Astrocyte (in vitro differentiated cells and primary cell): Measurements from ENCODE around the gene DENND11. TPM values are rescaled to one million over a fixed set of nuclear protein-coding genes. Genes with fewer than 3 reads are reported as not detected.

Experiments
- DNase-seq: peaks from one replicate; pipeline ENCODE4 v3.0.0-alpha.2; 2010; ENCODE audit warnings: low read depth
- FAIRE-seq: peaks from 2 replicates; lab custom pipeline; 2011; peaks lifted over from hg19 to GRCh38; lab: Jason Lieb, UNC
- H2AFZ ChIP-seq: 2 replicates; pipeline ENCODE4 v1.6.0; 2012; ENCODE audit warnings: low read depth, low read length, inconsistent platforms
- H3K27ac ChIP-seq: 2 replicates; pipeline ENCODE4 v1.5.1; 2011; ENCODE audit warnings: low read depth, low read length, inconsistent platforms
- H3K27me3 ChIP-seq: 2 replicates; pipeline ENCODE4 v1.6.0; 2011; ENCODE audit warnings: low read length, inconsistent platforms; ENCODE audit not compliant: insufficient read depth
- H3K36me3 ChIP-seq: 2 replicates; pipeline ENCODE4 v1.5.1; 2011; ENCODE audit warnings: low read length, inconsistent platforms; ENCODE audit not compliant: insufficient read depth
- H3K4me1 ChIP-seq: 2 replicates; pipeline ENCODE4 v1.5.1; 2011; ENCODE audit warnings: low read length, inconsistent platforms; ENCODE audit not compliant: insufficient read depth
- H3K4me2 ChIP-seq: 2 replicates; pipeline ENCODE4 v1.6.0; 2012; ENCODE audit warnings: low read length, inconsistent platforms
- H3K4me3 ChIP-seq: 2 replicates; pipeline ENCODE4 v1.5.1; 2011; ENCODE audit warnings: low read depth, mild to moderate bottlenecking, low read length, inconsistent platforms; ENCODE audit not compliant: insufficient read depth
- H3K79me2 ChIP-seq: 2 replicates; pipeline ENCODE4 v1.6.0; 2012; ENCODE audit warnings: mild to moderate bottlenecking, low read length, inconsistent platforms; ENCODE audit not compliant: insufficient read depth
- H3K9ac ChIP-seq: 2 replicates; pipeline ENCODE4 v1.6.0; 2012; ENCODE audit warnings: mild to moderate bottlenecking, low read length, inconsistent platforms
- H3K9me3 ChIP-seq: 2 replicates; pipeline ENCODE4 v1.5.1; 2012; ENCODE audit warnings: low read depth, mild to moderate bottlenecking, low read length, inconsistent platforms; ENCODE audit not compliant: insufficient read depth
- H4K20me1 ChIP-seq: 2 replicates; pipeline ENCODE4 v1.6.0; 2012; ENCODE audit warnings: low read length, inconsistent platforms; ENCODE audit not compliant: insufficient read depth
- H3K27ac Mint-ChIP-seq: one replicate; pipeline ENCODE4 v1.8.0; 2021; ENCODE audit warnings: mild to moderate bottlenecking, mixed read lengths; ENCODE audit not compliant: unreplicated experiment
- H3K27me3 Mint-ChIP-seq: one replicate; pipeline ENCODE4 v1.8.0; 2021; ENCODE audit warnings: low read depth, mixed read lengths; ENCODE audit not compliant: unreplicated experiment
- H3K36me3 Mint-ChIP-seq: one replicate; pipeline ENCODE4 v1.8.0; 2021; ENCODE audit warnings: low read depth, mixed read lengths; ENCODE audit not compliant: unreplicated experiment
- H3K4me1 Mint-ChIP-seq: one replicate; pipeline ENCODE4 v1.8.0; 2021; ENCODE audit warnings: low read depth, mixed read lengths; ENCODE audit not compliant: unreplicated experiment
- H3K4me3 Mint-ChIP-seq: one replicate; pipeline ENCODE4 v1.8.0; 2021; ENCODE audit warnings: mild to moderate bottlenecking, moderate library complexity, mixed read lengths; ENCODE audit not compliant: unreplicated experiment
- H3K9me3 Mint-ChIP-seq: one replicate; pipeline ENCODE4 v1.8.0; 2021; ENCODE audit warnings: mild to moderate bottlenecking, mixed read lengths; ENCODE audit not compliant: unreplicated experiment
- CTCF ChIP-seq: IDR thresholded peaks from 2 replicates; pipeline ENCODE4 v1.5.1; 2011; ENCODE audit warnings: low read depth, mild to moderate bottlenecking, inconsistent platforms, low read length, moderate library complexity; ENCODE audit not compliant: insufficient read depth
- EZH2 ChIP-seq: IDR thresholded peaks from 2 replicates; pipeline ENCODE4 v1.6.1; 2012; ENCODE audit warnings: mild to moderate bottlenecking, low read length, inconsistent platforms; ENCODE audit not compliant: insufficient read depth
- total RNA-seq: library from RNA; stranded (reverse); gene quantifications from 2 replicates; pipeline ENCODE4 v1.2.1, GENCODE V29; 2021

The DENND11 gene
- total RNA-seq, 1 donor from 2014 or later: 10.5 TPM

- Histone ChIP-seq H3K27ac (no peak overlapping the region), H4K20me1 (no peaks in the 10 kb centered on the region), H3K27me3 (no peaks in the 10 kb centered on the region), H3K4me2 (no peak overlapping the region), H3K4me3 (no peak overlapping the region), H3K9ac (no peak overlapping the region), H3K4me1 (no peaks in the 10 kb centered on the region), H2AFZ (no peak overlapping the region), H3K36me3 (no peaks in the 10 kb centered on the region), H3K9me3 (no peaks in the 10 kb centered on the region), H3K79me2 (no peaks in the 10 kb centered on the region)
- no peak for TF ChIP-seq EZH2
- no peak for TF ChIP-seq CTCF
- Mint-ChIP-seq H3K4me1 (no peaks in the 10 kb centered on the region), H3K36me3 (no peaks in the 10 kb centered on the region), H3K27me3 (no peaks in the 10 kb centered on the region), H3K4me3 (no peak overlapping the region), H3K27ac (no peak overlapping the region), H3K9me3 (no peaks in the 10 kb centered on the region)
- FAIRE-seq (no peak), DNase-seq (no peak)
Measured at GRCh38 chr7:141731476-141732149, 29.6 kb upstream of the DENND11 start.

GRCh38 chr7:141729020-141729419 lies 27.1 kb upstream of the DENND11 start:
- Mint-ChIP-seq H3K9me3 (no peaks in the 10 kb centered on the region), H3K4me1 (no peaks in the 10 kb centered on the region), H3K27ac (no peak overlapping the region), H3K4me3 (no peak overlapping the region), H3K27me3 (no peaks in the 10 kb centered on the region), H3K36me3 (no peaks in the 10 kb centered on the region)
- H3K9me3 ChIP-seq: no peaks in the 10 kb centered on the region
- no peaks in the 10 kb centered on the region for H3K4me1 ChIP-seq
- H3K36me3 ChIP-seq: no peaks in the 10 kb centered on the region
- FAIRE-seq (no peak), DNase-seq (no peak)
- no peak overlapping the region for H2AFZ ChIP-seq
- no peaks in the 10 kb centered on the region for H4K20me1 ChIP-seq
- no peak overlapping the region for H3K4me2 ChIP-seq
- no peak overlapping the region for H3K4me3 ChIP-seq
- no peak overlapping the region for H3K9ac ChIP-seq
- no peaks in the 10 kb centered on the region for H3K79me2 ChIP-seq
- H3K27me3 ChIP-seq: no peaks in the 10 kb centered on the region
- H3K27ac ChIP-seq: no peak overlapping the region
- no peak for TF ChIP-seq EZH2
- no peak for TF ChIP-seq CTCF

- Histone ChIP-seq H3K4me2 (no peak overlapping the region), H3K9me3 (no peaks in the 10 kb centered on the region), H3K9ac (no peak overlapping the region), H3K27ac (no peak overlapping the region), H3K4me1 (no peaks in the 10 kb centered on the region), H3K79me2 (no peaks in the 10 kb centered on the region), H2AFZ (no peak overlapping the region), H3K4me3 (no peak overlapping the region), H3K36me3 (no peaks in the 10 kb centered on the region), H3K27me3 (no peaks in the 10 kb centered on the region), H4K20me1 (no peaks in the 10 kb centered on the region)
- H3K27ac Mint-ChIP-seq: no peak overlapping the region
- FAIRE-seq (no peak), DNase-seq (no peak)
- no peaks in the 10 kb centered on the region for H3K27me3 Mint-ChIP-seq
- no peaks in the 10 kb centered on the region for H3K9me3 Mint-ChIP-seq
- no peak overlapping the region for H3K4me3 Mint-ChIP-seq
- no peak for TF ChIP-seq EZH2
- TF ChIP-seq CTCF: no peak
- no peaks in the 10 kb centered on the region for H3K36me3 Mint-ChIP-seq
- H3K4me1 Mint-ChIP-seq: no peaks in the 10 kb centered on the region
Measured at GRCh38 chr7:141722529-141722928, 20.6 kb upstream of the DENND11 start.
